Fibroblast of villous mesenchyme (primary cell): ENCODE results near the gene NF1. TPM values are rescaled to one million over a fixed set of nuclear protein-coding genes. Genes with fewer than 3 reads are reported as not detected.

Experiments used
- DNase-seq: peaks from one replicate; pipeline ENCODE4 v3.0.0-alpha.2; 2010; ENCODE audit warnings: low read depth
- H3K4me3 ChIP-seq: 2 replicates; pipeline ENCODE4 v1.5.1; 2011; ENCODE audit warnings: low read depth, mild to moderate bottlenecking, low read length
- total RNA-seq: library from RNA; depleted of rRNA; stranded (reverse); fragments of >200 nt; gene quantifications from 2 replicates; pipeline ENCODE4 v1.2.3, GENCODE V29; 2012
- TF ChIP-seq, protein P1 (sequence below): IDR thresholded peaks from 2 replicates; pipeline ENCODE4 v1.5.1; 2012; ENCODE audit warnings: low read depth, mild to moderate bottlenecking, low read length; ENCODE audit not compliant: insufficient read depth

NF1 gene
- total RNA-seq, 1 donor: 82.5 TPM

GRCh38 chr17:31226373-31226772 lies 131.6 kb downstream of the NF1 start:
- no peak for DNase-seq
- H3K4me3 ChIP-seq: no peak overlapping the region
- TF ChIP-seq, protein P1, sequence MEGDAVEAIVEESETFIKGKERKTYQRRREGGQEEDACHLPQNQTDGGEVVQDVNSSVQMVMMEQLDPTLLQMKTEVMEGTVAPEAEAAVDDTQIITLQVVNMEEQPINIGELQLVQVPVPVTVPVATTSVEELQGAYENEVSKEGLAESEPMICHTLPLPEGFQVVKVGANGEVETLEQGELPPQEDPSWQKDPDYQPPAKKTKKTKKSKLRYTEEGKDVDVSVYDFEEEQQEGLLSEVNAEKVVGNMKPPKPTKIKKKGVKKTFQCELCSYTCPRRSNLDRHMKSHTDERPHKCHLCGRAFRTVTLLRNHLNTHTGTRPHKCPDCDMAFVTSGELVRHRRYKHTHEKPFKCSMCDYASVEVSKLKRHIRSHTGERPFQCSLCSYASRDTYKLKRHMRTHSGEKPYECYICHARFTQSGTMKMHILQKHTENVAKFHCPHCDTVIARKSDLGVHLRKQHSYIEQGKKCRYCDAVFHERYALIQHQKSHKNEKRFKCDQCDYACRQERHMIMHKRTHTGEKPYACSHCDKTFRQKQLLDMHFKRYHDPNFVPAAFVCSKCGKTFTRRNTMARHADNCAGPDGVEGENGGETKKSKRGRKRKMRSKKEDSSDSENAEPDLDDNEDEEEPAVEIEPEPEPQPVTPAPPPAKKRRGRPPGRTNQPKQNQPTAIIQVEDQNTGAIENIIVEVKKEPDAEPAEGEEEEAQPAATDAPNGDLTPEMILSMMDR: no peak

GRCh38 chr17:31226950-31227349 lies 132.2 kb downstream of the NF1 start:
- H3K4me3 ChIP-seq: no peak overlapping the region
- TF ChIP-seq, protein P1: no peak
- no peak for DNase-seq

DNA sequence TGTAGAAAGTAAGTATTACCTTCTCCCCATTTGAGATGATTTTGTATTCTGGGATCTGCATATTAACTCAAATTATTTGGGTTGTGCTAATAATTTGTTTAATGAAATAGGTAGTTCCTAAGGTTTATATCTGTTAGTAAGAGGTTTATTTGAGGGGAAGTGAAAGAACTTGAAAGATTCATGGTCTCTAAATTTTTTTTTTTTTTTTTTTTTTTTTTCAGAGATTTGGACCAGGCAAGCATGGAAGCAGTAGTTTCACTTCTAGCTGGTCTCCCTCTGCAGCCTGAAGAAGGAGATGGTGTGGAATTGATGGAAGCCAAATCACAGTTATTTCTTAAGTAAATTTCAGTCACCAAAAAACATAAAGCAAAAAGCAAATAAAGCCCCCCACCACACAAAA lies 137.1 kb downstream of the NF1 start:
- no peak overlapping the region for H3K4me3 ChIP-seq
- TF ChIP-seq, protein P1: no peak
- DNase-seq: no peak

GRCh38 chr17:31235110-31235509 lies 140.3 kb downstream of the NF1 start:
- TF ChIP-seq, protein P1: no peak
- no peak overlapping the region for H3K4me3 ChIP-seq
- DNase-seq: no peak

- H3K4me3 ChIP-seq: no peak overlapping the region
- no peak for DNase-seq
- TF ChIP-seq, protein P1: no peak
These were observed 141.4 kb downstream of the NF1 start for GRCh38 chr17:31236137-31236536.

DNA sequence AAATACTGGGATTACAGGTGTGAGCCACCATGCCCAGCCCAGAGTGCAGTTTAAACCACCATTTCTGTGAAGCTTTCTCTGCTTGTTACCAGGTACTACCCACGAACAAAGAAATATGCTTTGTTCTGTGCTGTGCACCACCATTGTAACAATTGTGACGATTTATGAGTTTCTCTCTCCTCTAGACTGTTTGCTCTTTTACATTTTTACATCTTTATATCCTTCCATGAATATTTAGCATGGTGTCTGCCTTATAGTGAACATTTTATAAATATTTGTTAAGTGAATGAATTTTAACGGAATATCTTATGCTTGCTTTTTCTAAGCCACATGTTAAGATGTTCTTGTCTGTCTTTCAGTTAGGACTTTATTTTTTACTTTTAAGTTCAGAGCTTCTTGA lies 141.9 kb downstream of the NF1 start:
- H3K4me3 ChIP-seq: no peak overlapping the region
- TF ChIP-seq, protein P1: no peak
- DNase-seq: no peak

GRCh38 chr17:31241116-31241515 lies 146.3 kb downstream of the NF1 start:
- DNase-seq: no peak
- TF ChIP-seq, protein P1: no peak
- H3K4me3 ChIP-seq: no peak overlapping the region
